BJ (cell line): ENCODE data around the gene ANP32A. TPM values are rescaled to one million over a fixed set of nuclear protein-coding genes. Genes with fewer than 3 reads are reported as not detected.

Experiments
- CTCF ChIA-PET: fragments of 350-600 bp; formaldehyde crosslinking; extraction: SDS; loops from one replicate; lab custom pipeline; 2021; ENCODE audit warnings: antibody characterized with exemption, inconsistent platforms; lab: Yijun Ruan, JAX
- POLR2A ChIA-PET: fragments of 300-600 bp; sonication (Branson Sonifier 250); formaldehyde crosslinking; extraction: SDS; loops from one replicate; lab custom pipeline; 2021; ENCODE audit warnings: antibody characterized with exemption; lab: Charles Lee
- DNase-seq: peaks from one replicate; pipeline ENCODE4 v3.0.0-alpha.2; 2011; ENCODE audit warnings: low read depth
- H3K27me3 ChIP-seq: 2 replicates; pipeline ENCODE4 v1.6.0; 2011; ENCODE audit warnings: low read length; ENCODE audit not compliant: control insufficient read depth, insufficient read depth
- H3K36me3 ChIP-seq: 2 replicates; pipeline ENCODE4 v1.5.1; 2011; ENCODE audit warnings: low read length; ENCODE audit not compliant: control insufficient read depth, insufficient read depth
- H3K4me3 ChIP-seq: 2 replicates; pipeline ENCODE4 v1.5.1; 2011; ENCODE audit warnings: low read depth, mild to moderate bottlenecking, control low read depth, low read length
- CTCF ChIP-seq: IDR thresholded peaks from 2 replicates; pipeline ENCODE4 v1.5.1; 2011; ENCODE audit warnings: low read depth, mild to moderate bottlenecking, control low read depth, inconsistent platforms, low read length, moderate library complexity; ENCODE audit not compliant: insufficient read depth
- polyA plus RNA-seq: library from polyadenylated mRNA; depleted of rRNA; stranded (reverse); fragments of >200 nt; gene quantifications from 2 replicates; pipeline ENCODE4 v1.2.3, GENCODE V29; 2011

The ANP32A gene
- polyA plus RNA-seq, 1 experiment, result 36.2 TPM

DNA sequence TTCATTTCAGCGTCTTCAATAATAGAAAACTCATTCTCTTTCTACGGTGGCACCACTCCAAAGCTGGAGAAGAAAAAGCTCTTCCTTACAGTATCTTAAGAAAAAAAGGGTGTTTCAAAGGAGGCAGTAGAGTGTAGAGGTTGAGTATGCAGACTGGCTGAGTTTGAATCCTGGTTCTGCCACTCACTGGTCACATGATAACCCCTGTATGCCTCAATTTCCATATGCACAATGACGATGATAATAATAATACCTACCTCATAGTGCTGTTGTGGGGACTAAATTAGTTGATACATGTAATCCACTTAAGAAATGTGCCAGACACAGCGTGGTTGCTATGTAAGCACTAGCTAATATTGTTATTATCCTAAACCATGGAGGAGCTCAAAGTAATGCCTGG is 4.5 kb downstream of the ANP32A start:
- Histone ChIP-seq H3K36me3 (no peaks in the 10 kb centered on the region), H3K27me3 (no peaks in the 10 kb centered on the region), H3K4me3 (no peak overlapping the region)
- CTCF ChIA-PET, result interaction anchor here (1.2 kb wide), 1 partner anchor 109 kb away, joined by 3 read pairs; no protein-coding TSS in a partner anchor
- POLR2A ChIA-PET, result no interaction called here
- TF ChIP-seq CTCF, result no peak
- DNase-seq, result no peak

DNA sequence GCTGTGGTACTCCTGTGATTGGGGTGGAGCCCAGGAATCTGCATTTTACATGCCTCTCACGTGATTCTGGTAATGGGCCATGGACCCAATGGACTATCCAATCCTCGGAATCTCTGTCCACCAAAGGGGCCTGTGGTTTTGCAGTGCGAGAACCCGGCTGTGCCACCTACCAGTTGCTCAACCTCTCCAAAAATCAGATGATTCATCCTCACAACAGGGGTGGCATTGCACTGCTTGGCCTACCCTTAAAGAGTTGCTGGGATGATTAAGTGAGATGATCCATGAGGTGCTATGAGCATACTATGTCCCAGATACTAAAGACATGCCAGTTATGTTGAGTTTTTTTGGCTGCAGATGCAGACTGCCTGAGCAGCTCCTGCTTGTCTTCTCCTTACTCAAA is 5.1 kb downstream of the ANP32A start:
- ChIA-PET POLR2A (no interaction called here), CTCF (interaction anchor here (0.6 kb wide), 1 partner anchor 155 kb away, joined by 3 read pairs; no protein-coding TSS in a partner anchor)
- TF ChIP-seq CTCF, result no peak
- Histone ChIP-seq H3K27me3 (no peaks in the 10 kb centered on the region), H3K36me3 (no peaks in the 10 kb centered on the region; the same call in 1 of the 2 replicates), H3K4me3 (no peak overlapping the region)
- DNase-seq, result no peak

- no peaks in the 10 kb centered on the region; the same call in none of the 2 replicates for H3K36me3 ChIP-seq
- no peak for TF ChIP-seq CTCF
- CTCF ChIA-PET, result no interaction called here
- H3K27me3 ChIP-seq, result no peaks in the 10 kb centered on the region
- POLR2A ChIA-PET, result no interaction called here
- H3K4me3 ChIP-seq, result no peak overlapping the region
- no peak for DNase-seq
Measured at GRCh38 chr15:68814596-68814995, 6.1 kb downstream of the ANP32A start.

GRCh38 chr15:68812597-68813431 is 7.9 kb downstream of the ANP32A start:
- Histone ChIP-seq H3K27me3 (no peaks in the 10 kb centered on the region), H3K36me3 (no peaks in the 10 kb centered on the region; the same call in none of the 2 replicates), H3K4me3 (no peak overlapping the region)
- no peak for TF ChIP-seq CTCF
- ChIA-PET POLR2A (no interaction called here), CTCF (interaction anchor here (1.4 kb wide), 1 partner anchor 63 kb away, joined by 4 read pairs; no protein-coding TSS in a partner anchor)
- no peak for DNase-seq

GRCh38 chr15:68812069-68812468 is 8.6 kb downstream of the ANP32A start:
- Histone ChIP-seq H3K4me3 (no peak overlapping the region), H3K36me3 (no peaks in the 10 kb centered on the region; the same call in none of the 2 replicates), H3K27me3 (no peaks in the 10 kb centered on the region)
- POLR2A ChIA-PET, result no interaction called here
- DNase-seq, result no peak
- TF ChIP-seq CTCF, result no peak
- CTCF ChIA-PET, result interaction anchor here (1.4 to 1.5 kb wide), 2 partner anchors 10 to 64 kb away, joined by 4 read pairs; no protein-coding TSS in a partner anchor
